AG04449 (cell line): ENCODE data around the gene STK11IP.

Source experiments
- CTCF ChIA-PET: fragments of 350-600 bp; formaldehyde crosslinking; extraction: SDS; loops from one replicate; lab custom pipeline; 2021; ENCODE audit warnings: antibody characterized with exemption; lab: Yijun Ruan, JAX
- POLR2A ChIA-PET: fragments of 400-600, 350-600 bp; formaldehyde crosslinking; extraction: SDS; loops from one replicate; lab custom pipeline; 2020; ENCODE audit warnings: antibody characterized with exemption, inconsistent platforms; lab: Yijun Ruan, JAX
- DNase-seq: peaks from one replicate; pipeline ENCODE4 v3.0.0-alpha.2; 2010; ENCODE audit warnings: low read depth, low spot score
- H3K4me3 ChIP-seq: 2 replicates; pipeline ENCODE4 v1.5.1; 2011; ENCODE audit warnings: low read depth, mild to moderate bottlenecking, control low read depth, low read length
- CTCF ChIP-seq: IDR thresholded peaks from one replicate; pipeline ENCODE4 v1.5.1; 2011; ENCODE audit warnings: mild to moderate bottlenecking, moderate library complexity, low read length, control low read depth, inconsistent platforms; ENCODE audit not compliant: insufficient read depth; ENCODE audit errors: missing control alignments

Gene STK11IP

DNA sequence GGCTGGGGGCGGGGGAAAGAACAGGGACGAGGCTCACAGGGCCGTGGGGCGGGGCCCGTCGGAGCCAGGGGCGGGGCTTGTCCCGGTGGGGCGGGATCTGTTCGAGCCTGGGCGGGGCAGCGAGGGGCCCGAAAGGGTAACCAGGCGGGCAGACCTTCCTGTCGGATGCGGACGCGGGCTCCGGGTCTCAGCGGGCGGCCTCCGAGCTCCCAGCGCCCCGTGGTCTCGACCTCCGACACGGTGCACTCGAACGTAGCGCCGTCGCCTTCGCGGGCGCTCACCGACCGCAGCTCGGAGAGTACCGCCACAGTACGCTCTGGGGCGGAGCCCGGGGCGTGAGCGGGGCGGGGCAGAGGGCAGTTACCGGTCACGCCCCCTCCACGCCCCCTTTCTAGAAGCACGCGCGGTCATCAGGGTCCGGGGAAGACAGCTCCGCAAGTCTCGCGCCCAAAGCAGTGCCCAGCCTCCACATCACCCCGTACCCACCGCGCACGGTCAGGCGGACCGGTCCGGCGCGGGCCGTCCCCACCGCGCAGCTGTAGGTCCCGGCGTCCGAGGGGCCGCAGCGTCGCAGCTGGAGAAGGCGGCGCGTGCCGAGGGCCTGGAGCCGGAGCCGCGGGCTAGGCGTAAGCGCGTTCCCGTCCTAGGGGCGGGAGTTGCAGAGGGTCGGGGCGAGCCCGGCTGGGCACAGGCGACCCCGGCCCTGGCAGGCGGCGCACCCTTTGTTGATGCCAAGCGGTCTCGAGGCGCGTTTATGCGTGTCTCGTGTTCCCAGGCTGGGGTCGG, 45.1 kb upstream of the STK11IP start:
- CTCF ChIA-PET: interaction anchor here (0.9 to 7.0 kb wide), 9 partner anchors 9 to 137 kb away, joined by 3 to 72 read pairs (median 8); no protein-coding TSS in a partner anchor
- TF ChIP-seq CTCF: no peak
- DNase-seq: no peak
- POLR2A ChIA-PET: interaction anchor here (1.0 to 2.0 kb wide), 4 partner anchors 9 to 54 kb away, joined by 3 to 9 read pairs (median 7); partner anchors contain the start of genes CHPF, GMPPA, INHA and OBSL1
- H3K4me3 ChIP-seq: peak overlapping the region; percentile 73

DNA sequence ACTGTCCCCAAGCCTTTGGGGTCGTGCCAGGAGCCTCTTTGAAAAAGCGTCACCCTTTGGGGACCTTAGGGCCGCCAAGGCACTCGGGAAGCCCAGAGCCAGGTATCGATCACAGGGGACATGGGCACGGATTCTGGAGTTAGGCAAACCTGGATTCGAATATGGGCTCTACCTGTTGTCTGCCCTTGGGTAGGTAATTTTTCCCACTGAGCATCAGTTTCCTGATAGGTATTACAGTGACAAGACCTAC, 44.6 kb upstream of the STK11IP start:
- POLR2A ChIA-PET: interaction anchor here (1.0 to 2.0 kb wide), 4 partner anchors 9 to 55 kb away, joined by 3 to 9 read pairs (median 7); partner anchors contain the start of genes CHPF, GMPPA, INHA and OBSL1
- no peak for TF ChIP-seq CTCF
- DNase-seq: no peak
- peak overlapping the region; percentile 73 for H3K4me3 ChIP-seq
- CTCF ChIA-PET: interaction anchor here (1.2 to 7.0 kb wide), 6 partner anchors 9 to 137 kb away, joined by 4 to 72 read pairs (median 8); no protein-coding TSS in a partner anchor

- CTCF ChIA-PET: interaction anchor here (0.9 to 7.0 kb wide), 5 partner anchors 8 to 136 kb away, joined by 3 to 72 read pairs (median 5); no protein-coding TSS in a partner anchor
- no peak for TF ChIP-seq CTCF
- no peak for DNase-seq
- H3K4me3 ChIP-seq: no peak overlapping the region
- POLR2A ChIA-PET: interaction anchor here (2.0 kb wide), 2 partner anchors 18 to 44 kb away, joined by 7 to 9 read pairs; partner anchors contain the start of genes INHA, OBSL1 and STK11IP
Measured at GRCh38 chr2:219553463-219553963, 44.1 kb upstream of the STK11IP start.

- no peak for DNase-seq
- ChIA-PET CTCF (interaction anchor here (0.9 to 7.0 kb wide), 3 partner anchors 7 to 135 kb away, joined by 3 to 72 read pairs (median 11); no protein-coding TSS in a partner anchor), POLR2A (no interaction called here)
- no peak for TF ChIP-seq CTCF
- H3K4me3 ChIP-seq: no peak overlapping the region
Measured at GRCh38 chr2:219554350-219554749, 43.3 kb upstream of the STK11IP start.

GRCh38 chr2:219555956-219556355, 41.7 kb upstream of the STK11IP start:
- CTCF ChIA-PET: interaction anchor here (2.6 kb wide), 1 partner anchor 15 kb away, joined by 9 read pairs; no protein-coding TSS in a partner anchor

More at GRCh38 chr2:219555956-219556355, 41.7 kb upstream of the STK11IP start:
- POLR2A ChIA-PET: interaction anchor here (0.6 kb wide), 1 partner anchor 13 kb away, joined by 3 read pairs; no protein-coding TSS in a partner anchor
- TF ChIP-seq CTCF: no peak
- H3K4me3 ChIP-seq: no peak overlapping the region
- DNase-seq: no peak
